GM13977 (cell line): ENCODE results near the gene KCNMA1.

Experiments used
- DNase-seq: peaks from one replicate; pipeline ENCODE4 v3.0.0; 2012; ENCODE audit warnings: low spot score
- in situ Hi-C: fragments of 300-500 bp; cut with MboI; formaldehyde crosslinking; loops from one replicate; pipeline ENCODE4 v1.12.0; 2022; ENCODE audit warnings: low sequenced_read_pairs, low pct_unique_long_range_greater_than_20kb, mixed read lengths, inconsistent platforms; ENCODE audit not compliant: unreplicated experiment
- TF ChIP-seq, protein P1 (sequence below): IDR thresholded peaks from 2 replicates; pipeline ENCODE4 v1.5.1; 2012; ENCODE audit warnings: mild to moderate bottlenecking, control low read depth; ENCODE audit not compliant: insufficient read depth; ENCODE audit errors: extremely low read depth, missing control alignments

The KCNMA1 gene

DNA sequence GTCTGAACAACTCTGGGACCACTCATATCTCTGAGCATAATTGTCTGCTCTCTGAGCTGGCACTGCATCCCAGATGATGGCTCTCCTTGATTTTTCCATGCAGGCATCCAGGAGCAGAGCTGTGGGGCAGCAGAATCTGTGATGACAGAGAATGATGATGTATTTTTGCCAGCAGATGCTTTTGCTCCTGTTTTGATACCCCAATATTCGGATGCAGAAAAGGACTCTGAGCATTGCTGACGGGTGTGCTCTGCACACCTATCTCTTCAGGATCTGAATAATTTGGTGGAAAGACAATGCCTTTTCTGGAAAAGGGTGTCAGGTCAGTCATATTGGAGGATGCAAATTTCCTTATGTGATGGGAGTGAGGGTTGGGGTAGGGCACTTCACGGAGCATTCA lies 735.9 kb downstream of the KCNMA1 start:
- TF ChIP-seq, protein P1, sequence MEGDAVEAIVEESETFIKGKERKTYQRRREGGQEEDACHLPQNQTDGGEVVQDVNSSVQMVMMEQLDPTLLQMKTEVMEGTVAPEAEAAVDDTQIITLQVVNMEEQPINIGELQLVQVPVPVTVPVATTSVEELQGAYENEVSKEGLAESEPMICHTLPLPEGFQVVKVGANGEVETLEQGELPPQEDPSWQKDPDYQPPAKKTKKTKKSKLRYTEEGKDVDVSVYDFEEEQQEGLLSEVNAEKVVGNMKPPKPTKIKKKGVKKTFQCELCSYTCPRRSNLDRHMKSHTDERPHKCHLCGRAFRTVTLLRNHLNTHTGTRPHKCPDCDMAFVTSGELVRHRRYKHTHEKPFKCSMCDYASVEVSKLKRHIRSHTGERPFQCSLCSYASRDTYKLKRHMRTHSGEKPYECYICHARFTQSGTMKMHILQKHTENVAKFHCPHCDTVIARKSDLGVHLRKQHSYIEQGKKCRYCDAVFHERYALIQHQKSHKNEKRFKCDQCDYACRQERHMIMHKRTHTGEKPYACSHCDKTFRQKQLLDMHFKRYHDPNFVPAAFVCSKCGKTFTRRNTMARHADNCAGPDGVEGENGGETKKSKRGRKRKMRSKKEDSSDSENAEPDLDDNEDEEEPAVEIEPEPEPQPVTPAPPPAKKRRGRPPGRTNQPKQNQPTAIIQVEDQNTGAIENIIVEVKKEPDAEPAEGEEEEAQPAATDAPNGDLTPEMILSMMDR: no peak
- DNase-seq: no peak
- in situ Hi-C loops: no loop called here

- TF ChIP-seq, protein P1: no peak
- in situ Hi-C loops: no loop called here
- DNase-seq: no peak
These were observed 738.1 kb downstream of the KCNMA1 start for GRCh38 chr10:76899490-76899889.

GRCh38 chr10:76892766-76893479 lies 744.7 kb downstream of the KCNMA1 start:
- TF ChIP-seq, protein P1: no peak
- in situ Hi-C loops: no loop called here
- DNase-seq: no peak

GRCh38 chr10:76887223-76888010 lies 750.2 kb downstream of the KCNMA1 start:
- DNase-seq: no peak
- TF ChIP-seq, protein P1: no peak
- in situ Hi-C loops: no loop called here

GRCh38 chr10:76885816-76886215 lies 751.8 kb downstream of the KCNMA1 start:
- no peak for DNase-seq
- TF ChIP-seq, protein P1: no peak
- in situ Hi-C loops: no loop called here

DNA sequence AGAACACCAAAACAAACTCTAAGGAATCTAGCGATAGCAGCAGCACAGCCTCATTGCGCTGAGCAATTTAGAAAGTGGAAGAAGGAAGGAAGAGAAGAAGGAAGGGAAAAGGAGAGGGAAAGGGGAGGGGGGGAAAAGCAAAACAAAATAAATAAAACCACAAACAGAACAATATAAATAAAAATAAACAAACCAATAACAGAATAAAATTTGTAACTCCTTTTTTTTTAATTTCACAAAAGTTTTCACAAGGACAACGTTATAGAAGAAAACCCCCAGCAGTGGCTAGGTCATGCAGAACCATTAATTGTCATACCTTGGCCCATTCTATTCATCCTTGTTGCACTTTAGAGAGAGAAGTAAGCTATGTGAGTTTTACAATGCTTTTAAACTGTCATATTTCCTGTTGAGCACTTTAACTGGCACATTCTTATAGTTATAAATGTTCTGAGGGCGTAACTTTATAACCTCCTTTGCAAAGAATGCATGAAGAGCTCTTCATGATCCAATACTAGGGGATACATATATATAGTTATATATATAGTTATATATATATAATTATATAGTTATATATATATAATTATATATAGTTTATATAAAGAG lies 752.8 kb downstream of the KCNMA1 start:
- in situ Hi-C loops: no loop called here
- DNase-seq: no peak
- TF ChIP-seq, protein P1: no peak
